ENCODE data around the gene AIG1. TPM values are rescaled to one million over a fixed set of nuclear protein-coding genes. Genes with fewer than 3 reads are reported as not detected.

Gene AIG1
- total RNA-seq, 1 donor from 2014 or later: 31.3 TPM

DNA sequence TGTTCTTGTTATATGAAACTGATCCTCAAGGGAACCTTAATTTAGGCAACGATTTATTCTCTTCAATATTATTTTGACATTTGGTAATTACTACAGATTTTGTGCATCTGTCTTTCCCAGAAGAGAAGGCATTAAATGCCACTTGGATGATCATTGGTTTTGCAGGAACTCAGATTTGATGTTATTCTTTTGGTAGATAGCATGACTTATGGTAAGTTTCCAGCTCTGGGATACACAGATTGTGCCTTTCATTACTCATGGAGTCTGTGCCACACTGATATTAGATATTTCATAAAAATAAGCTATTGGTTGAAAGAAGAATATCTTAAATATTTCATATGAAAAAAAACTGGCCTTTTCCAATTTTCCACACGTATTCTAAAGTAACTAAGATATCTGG lies 120.1 kb downstream of the AIG1 start:
- H3K4me3 Mint-ChIP-seq: no peak overlapping the region

GRCh38 chr6:143183666-143184065 lies 123.0 kb downstream of the AIG1 start:
- H3K4me3 Mint-ChIP-seq: no peak overlapping the region
- TF ChIP-seq CTCF (IDR thresholded peaks at IDR 0.05; ENCODE audit: unreplicated experiment): no peak
- no peaks in the 10 kb centered on the region for H3K27me3 Mint-ChIP-seq (ENCODE audit: low read depth)
- no peak for DNase-seq (ENCODE audit: low spot score in 2 of 2, unreplicated experiment in 2 of 2)
- no peaks in the 10 kb centered on the region for H3K4me1 Mint-ChIP-seq
- H3K27ac Mint-ChIP-seq: no peak overlapping the region
- H3K36me3 Mint-ChIP-seq: peaks cover 2% of the 10 kb centered on the region
- H3K9me3 Mint-ChIP-seq: no peaks in the 10 kb centered on the region

More for the DNA sequence above, 120.1 kb downstream of the AIG1 start:
- TF ChIP-seq CTCF (IDR thresholded peaks at IDR 0.05; ENCODE audit: unreplicated experiment): no peak
- Mint-ChIP-seq H3K27me3 (ENCODE audit: low read depth) (no peaks in the 10 kb centered on the region), H3K4me1 (no peaks in the 10 kb centered on the region), H3K9me3 (peaks cover 6% of the 10 kb centered on the region), H3K36me3 (peaks cover 13% of the 10 kb centered on the region), H3K27ac (no peak overlapping the region)
- DNase-seq (ENCODE audit: low spot score in 2 of 2, unreplicated experiment in 2 of 2): no peak

DNA sequence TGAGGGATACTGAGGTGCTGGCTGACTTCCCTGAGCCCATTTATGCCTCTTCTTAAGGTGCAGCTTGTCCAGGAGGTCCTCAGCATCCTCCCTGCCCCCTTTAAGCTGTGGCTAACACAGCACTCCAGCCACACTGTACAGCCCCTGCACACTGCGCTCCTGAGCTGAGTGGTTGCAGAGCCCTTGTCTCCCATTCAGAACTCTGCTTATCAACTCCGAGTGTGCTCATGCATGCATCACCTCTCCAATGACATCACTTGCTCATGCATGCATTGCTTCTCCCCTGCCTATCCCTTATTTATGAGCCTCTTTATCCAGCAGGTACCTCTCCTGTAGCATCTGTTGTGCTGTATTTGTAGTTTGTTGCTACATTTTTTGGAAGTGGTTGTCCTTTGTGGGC lies 124.6 kb downstream of the AIG1 start:
- no peak for TF ChIP-seq CTCF (IDR thresholded peaks at IDR 0.05; ENCODE audit: unreplicated experiment)
- Mint-ChIP-seq H3K36me3 (peaks cover 2% of the 10 kb centered on the region), H3K27ac (no peak overlapping the region), H3K4me1 (no peaks in the 10 kb centered on the region), H3K9me3 (no peaks in the 10 kb centered on the region), H3K27me3 (ENCODE audit: low read depth) (no peaks in the 10 kb centered on the region), H3K4me3 (no peak overlapping the region)
- no peak for DNase-seq (ENCODE audit: low spot score in 2 of 2, unreplicated experiment in 2 of 2)

- Mint-ChIP-seq H3K36me3 (peaks cover 2% of the 10 kb centered on the region), H3K27ac (no peak overlapping the region)
Measured at GRCh38 chr6:143187238-143187923, 126.7 kb downstream of the AIG1 start.

GRCh38 chr6:143188292-143188691 lies 127.6 kb downstream of the AIG1 start:
- H3K36me3 Mint-ChIP-seq: peaks cover 2% of the 10 kb centered on the region
- H3K4me3 Mint-ChIP-seq: no peak overlapping the region
- H3K9me3 Mint-ChIP-seq: no peaks in the 10 kb centered on the region
- no peak for TF ChIP-seq CTCF (IDR thresholded peaks at IDR 0.05; ENCODE audit: unreplicated experiment)
- DNase-seq (ENCODE audit: low spot score in 2 of 2, unreplicated experiment in 2 of 2): no peak
- no peaks in the 10 kb centered on the region for H3K27me3 Mint-ChIP-seq (ENCODE audit: low read depth)
- peaks cover 2% of the 10 kb centered on the region for H3K4me1 Mint-ChIP-seq
- no peak overlapping the region for H3K27ac Mint-ChIP-seq

More at GRCh38 chr6:143187238-143187923, 126.7 kb downstream of the AIG1 start:
- no peak for DNase-seq (ENCODE audit: low spot score in 2 of 2, unreplicated experiment in 2 of 2)
- Mint-ChIP-seq H3K9me3 (no peaks in the 10 kb centered on the region), H3K4me3 (no peak overlapping the region), H3K4me1 (peaks cover 2% of the 10 kb centered on the region), H3K27me3 (ENCODE audit: low read depth) (no peaks in the 10 kb centered on the region)
- no peak for TF ChIP-seq CTCF (IDR thresholded peaks at IDR 0.05; ENCODE audit: unreplicated experiment)
